WTC11 (cell line): ENCODE results near the gene KIF5A.

Experiments used
- FOXK1 ChIP-seq: sonication (generic); formaldehyde crosslinking; IDR thresholded peaks from 2 replicates; pipeline ENCODE4 v1.8.0; 2022; ENCODE audit warnings: mild to moderate bottlenecking, moderate library complexity, missing genetic modification reagents
- TF ChIP-seq, protein P1 (sequence below): fragments of 200-600 bp; IDR thresholded peaks from 2 replicates; pipeline ENCODE4 v1.8.0; 2022; ENCODE audit warnings: antibody characterized with exemption
- TF ChIP-seq, protein P2 (sequence below): sonication (generic); formaldehyde crosslinking; IDR thresholded peaks from 2 replicates; pipeline ENCODE4 v1.8.1; 2023; ENCODE audit warnings: mild to moderate bottlenecking, missing genetic modification reagents, moderate library complexity

DNA sequence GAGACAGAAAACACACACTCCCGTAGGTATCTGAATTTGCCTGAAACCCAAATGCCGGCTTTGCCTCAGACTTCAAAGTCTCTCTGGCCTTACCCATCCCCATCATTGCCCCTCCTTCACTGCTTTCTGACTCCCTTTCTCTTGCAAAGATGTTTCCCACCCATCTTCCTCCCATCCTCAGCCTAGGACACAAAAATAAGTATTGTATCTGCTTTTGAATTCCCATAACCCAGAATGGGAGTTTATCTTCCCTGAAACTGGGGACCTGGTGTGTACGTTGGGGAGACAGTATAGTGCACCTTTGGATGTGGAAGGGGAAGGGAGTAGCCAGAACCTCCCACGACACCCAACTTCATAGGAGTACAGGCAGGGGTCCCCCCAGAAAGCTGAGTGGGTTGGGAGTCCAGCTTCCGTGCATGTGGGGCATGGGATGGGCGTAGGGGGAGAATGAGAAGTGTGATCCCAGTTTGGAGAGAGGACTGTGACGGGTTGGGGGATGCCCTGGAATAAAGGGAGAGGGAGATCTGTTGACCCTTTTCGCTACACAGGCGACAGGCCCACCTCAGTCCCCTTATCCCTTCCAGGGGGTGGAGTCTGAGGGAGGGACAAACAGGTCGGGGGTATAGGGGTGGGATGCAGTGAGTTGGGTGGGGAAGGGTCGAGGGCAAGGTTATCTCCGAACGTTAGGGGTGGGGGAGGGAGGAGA, 488 bp upstream of the KIF5A start:
- TF ChIP-seq, protein P1, sequence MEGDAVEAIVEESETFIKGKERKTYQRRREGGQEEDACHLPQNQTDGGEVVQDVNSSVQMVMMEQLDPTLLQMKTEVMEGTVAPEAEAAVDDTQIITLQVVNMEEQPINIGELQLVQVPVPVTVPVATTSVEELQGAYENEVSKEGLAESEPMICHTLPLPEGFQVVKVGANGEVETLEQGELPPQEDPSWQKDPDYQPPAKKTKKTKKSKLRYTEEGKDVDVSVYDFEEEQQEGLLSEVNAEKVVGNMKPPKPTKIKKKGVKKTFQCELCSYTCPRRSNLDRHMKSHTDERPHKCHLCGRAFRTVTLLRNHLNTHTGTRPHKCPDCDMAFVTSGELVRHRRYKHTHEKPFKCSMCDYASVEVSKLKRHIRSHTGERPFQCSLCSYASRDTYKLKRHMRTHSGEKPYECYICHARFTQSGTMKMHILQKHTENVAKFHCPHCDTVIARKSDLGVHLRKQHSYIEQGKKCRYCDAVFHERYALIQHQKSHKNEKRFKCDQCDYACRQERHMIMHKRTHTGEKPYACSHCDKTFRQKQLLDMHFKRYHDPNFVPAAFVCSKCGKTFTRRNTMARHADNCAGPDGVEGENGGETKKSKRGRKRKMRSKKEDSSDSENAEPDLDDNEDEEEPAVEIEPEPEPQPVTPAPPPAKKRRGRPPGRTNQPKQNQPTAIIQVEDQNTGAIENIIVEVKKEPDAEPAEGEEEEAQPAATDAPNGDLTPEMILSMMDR: no peak
- TF ChIP-seq, protein P2, sequence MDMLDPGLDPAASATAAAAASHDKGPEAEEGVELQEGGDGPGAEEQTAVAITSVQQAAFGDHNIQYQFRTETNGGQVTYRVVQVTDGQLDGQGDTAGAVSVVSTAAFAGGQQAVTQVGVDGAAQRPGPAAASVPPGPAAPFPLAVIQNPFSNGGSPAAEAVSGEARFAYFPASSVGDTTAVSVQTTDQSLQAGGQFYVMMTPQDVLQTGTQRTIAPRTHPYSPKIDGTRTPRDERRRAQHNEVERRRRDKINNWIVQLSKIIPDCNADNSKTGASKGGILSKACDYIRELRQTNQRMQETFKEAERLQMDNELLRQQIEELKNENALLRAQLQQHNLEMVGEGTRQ: no peak
- no peak for TF ChIP-seq FOXK1 (CRISPR knock-in tag)
